ENCODE data around the gene METTL9. TPM values are rescaled to one million over a fixed set of nuclear protein-coding genes. Genes with fewer than 3 reads are reported as not detected.
A peak's percentile ranks its signal among the peaks of the same experiment; 100 is the strongest.

The METTL9 gene
- total and polyA plus RNA-seq, 2 experiments from 2014 or later = 72.5 to 152 TPM

DNA sequence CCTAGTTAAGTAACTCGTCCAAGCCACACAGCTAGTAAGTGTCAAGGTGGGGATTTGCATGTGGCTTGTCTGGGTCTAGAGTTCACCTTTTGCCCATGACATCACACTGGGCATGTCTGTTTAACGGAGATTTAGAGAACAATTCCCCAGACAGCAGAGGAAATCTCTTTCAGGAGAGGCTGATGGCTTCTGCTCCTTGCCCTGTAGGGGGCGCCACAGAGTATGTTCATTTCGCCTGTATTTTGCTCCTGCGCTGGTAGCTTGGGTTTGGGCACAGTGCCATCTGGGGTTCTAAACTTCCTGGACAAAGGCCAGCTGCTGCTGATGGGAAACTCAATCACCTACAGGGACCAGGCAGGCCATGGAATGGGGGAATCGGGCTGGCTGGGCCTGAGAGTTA is 84.8 kb downstream of the METTL9 start:
- H3K27ac ChIP-seq (ENCODE audit: low read depth) = no peak overlapping the region
- H3K4me1 ChIP-seq (ENCODE audit: insufficient read depth) = no peaks in the 10 kb centered on the region
- ATAC-seq (peak; percentile 56; the same call in 2 of the 3 replicates), DNase-seq (ENCODE audit: low spot score) (peak; percentile 72)
- H3F3A ChIP-seq (replicated peaks; ENCODE audit: low read depth) = no peaks in the 10 kb centered on the region
- Mint-ChIP-seq H3K27me3 (ENCODE audit: insufficient read depth, low read depth, poor library complexity) (peaks cover 7% of the 10 kb centered on the region), H3K27ac (no peak overlapping the region), H3K4me1 (no peaks in the 10 kb centered on the region), H3K4me3 (no peak overlapping the region), H3K9me3 (peaks cover 2% of the 10 kb centered on the region; the same call in 1 of the 3 replicates), H3K36me3 (ENCODE audit: low read depth) (no peaks in the 10 kb centered on the region)
- H3K4me2 ChIP-seq = no peak overlapping the region
- no peak overlapping the region for H3K4me3 ChIP-seq
- H3K9me2 ChIP-seq (ENCODE audit: insufficient read depth) = no peaks in the 10 kb centered on the region
- TF ChIP-seq NANOG (IDR thresholded peaks at IDR 0.05; ENCODE audit: borderline replicate concordance) (no peak), ZNF114 (CRISPR knock-in tag; IDR thresholded peaks at IDR 0.05) (no peak), EZH2 (IDR thresholded peaks at IDR 0.05; ENCODE audit: low read depth, unreplicated experiment) (no peak), POLR2AphosphoS5 (IDR thresholded peaks at IDR 0.05; ENCODE audit: low read depth) (no peak)
- TF ChIP-seq, protein P1, sequence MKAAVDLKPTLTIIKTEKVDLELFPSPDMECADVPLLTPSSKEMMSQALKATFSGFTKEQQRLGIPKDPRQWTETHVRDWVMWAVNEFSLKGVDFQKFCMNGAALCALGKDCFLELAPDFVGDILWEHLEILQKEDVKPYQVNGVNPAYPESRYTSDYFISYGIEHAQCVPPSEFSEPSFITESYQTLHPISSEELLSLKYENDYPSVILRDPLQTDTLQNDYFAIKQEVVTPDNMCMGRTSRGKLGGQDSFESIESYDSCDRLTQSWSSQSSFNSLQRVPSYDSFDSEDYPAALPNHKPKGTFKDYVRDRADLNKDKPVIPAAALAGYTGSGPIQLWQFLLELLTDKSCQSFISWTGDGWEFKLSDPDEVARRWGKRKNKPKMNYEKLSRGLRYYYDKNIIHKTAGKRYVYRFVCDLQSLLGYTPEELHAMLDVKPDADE (IDR thresholded peaks at IDR 0.05) = no peak
- TF ChIP-seq, protein P2, sequence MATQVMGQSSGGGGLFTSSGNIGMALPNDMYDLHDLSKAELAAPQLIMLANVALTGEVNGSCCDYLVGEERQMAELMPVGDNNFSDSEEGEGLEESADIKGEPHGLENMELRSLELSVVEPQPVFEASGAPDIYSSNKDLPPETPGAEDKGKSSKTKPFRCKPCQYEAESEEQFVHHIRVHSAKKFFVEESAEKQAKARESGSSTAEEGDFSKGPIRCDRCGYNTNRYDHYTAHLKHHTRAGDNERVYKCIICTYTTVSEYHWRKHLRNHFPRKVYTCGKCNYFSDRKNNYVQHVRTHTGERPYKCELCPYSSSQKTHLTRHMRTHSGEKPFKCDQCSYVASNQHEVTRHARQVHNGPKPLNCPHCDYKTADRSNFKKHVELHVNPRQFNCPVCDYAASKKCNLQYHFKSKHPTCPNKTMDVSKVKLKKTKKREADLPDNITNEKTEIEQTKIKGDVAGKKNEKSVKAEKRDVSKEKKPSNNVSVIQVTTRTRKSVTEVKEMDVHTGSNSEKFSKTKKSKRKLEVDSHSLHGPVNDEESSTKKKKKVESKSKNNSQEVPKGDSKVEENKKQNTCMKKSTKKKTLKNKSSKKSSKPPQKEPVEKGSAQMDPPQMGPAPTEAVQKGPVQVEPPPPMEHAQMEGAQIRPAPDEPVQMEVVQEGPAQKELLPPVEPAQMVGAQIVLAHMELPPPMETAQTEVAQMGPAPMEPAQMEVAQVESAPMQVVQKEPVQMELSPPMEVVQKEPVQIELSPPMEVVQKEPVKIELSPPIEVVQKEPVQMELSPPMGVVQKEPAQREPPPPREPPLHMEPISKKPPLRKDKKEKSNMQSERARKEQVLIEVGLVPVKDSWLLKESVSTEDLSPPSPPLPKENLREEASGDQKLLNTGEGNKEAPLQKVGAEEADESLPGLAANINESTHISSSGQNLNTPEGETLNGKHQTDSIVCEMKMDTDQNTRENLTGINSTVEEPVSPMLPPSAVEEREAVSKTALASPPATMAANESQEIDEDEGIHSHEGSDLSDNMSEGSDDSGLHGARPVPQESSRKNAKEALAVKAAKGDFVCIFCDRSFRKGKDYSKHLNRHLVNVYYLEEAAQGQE (IDR thresholded peaks at IDR 0.05; ENCODE audit: unreplicated experiment) = peak; percentile 46
- TF ChIP-seq, protein P3, sequence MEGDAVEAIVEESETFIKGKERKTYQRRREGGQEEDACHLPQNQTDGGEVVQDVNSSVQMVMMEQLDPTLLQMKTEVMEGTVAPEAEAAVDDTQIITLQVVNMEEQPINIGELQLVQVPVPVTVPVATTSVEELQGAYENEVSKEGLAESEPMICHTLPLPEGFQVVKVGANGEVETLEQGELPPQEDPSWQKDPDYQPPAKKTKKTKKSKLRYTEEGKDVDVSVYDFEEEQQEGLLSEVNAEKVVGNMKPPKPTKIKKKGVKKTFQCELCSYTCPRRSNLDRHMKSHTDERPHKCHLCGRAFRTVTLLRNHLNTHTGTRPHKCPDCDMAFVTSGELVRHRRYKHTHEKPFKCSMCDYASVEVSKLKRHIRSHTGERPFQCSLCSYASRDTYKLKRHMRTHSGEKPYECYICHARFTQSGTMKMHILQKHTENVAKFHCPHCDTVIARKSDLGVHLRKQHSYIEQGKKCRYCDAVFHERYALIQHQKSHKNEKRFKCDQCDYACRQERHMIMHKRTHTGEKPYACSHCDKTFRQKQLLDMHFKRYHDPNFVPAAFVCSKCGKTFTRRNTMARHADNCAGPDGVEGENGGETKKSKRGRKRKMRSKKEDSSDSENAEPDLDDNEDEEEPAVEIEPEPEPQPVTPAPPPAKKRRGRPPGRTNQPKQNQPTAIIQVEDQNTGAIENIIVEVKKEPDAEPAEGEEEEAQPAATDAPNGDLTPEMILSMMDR (conservative IDR thresholded peaks at IDR 0.05; ENCODE audit: low read depth in 2 of 2) = peak; percentile 75 to 93
- H3K27me3 ChIP-seq (ENCODE audit: insufficient read depth) = no peaks in the 10 kb centered on the region
- H2AFZ ChIP-seq = no peak overlapping the region
- H4K20me1 ChIP-seq (replicated peaks; ENCODE audit: insufficient read depth) = no peaks in the 10 kb centered on the region
- no peaks in the 10 kb centered on the region for H3K36me3 ChIP-seq (ENCODE audit: insufficient read depth)
- H3K79me2 ChIP-seq (replicated peaks; ENCODE audit: insufficient read depth) = no peaks in the 10 kb centered on the region

DNA sequence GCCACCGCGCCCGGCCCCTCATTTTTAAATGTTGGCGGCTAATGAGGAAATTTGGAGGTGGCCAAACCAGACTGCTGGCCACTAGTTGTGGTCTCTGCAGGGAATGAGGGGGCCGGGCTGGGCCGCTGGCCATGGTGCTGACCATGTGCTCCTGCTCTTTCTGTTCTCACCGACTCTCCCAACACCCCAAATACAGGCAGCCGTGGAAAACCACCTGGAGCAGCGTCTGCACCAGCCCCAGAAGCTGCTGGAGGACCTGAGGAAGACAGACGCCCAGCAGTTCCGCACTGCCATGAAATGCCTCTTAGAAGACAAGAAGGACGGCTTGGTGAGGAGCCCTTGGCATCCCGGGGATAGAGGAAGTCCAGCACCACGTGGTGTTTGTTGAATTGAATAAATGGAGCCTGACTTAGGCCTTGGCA is 85.7 kb downstream of the METTL9 start:
- H3K27me3 Mint-ChIP-seq (ENCODE audit: insufficient read depth, low read depth, poor library complexity) = peaks cover 7% of the 10 kb centered on the region
- H3K27me3 ChIP-seq (ENCODE audit: insufficient read depth) = no peaks in the 10 kb centered on the region
- no peak overlapping the region for H3K4me3 Mint-ChIP-seq
- peak; percentile 70 for DNase-seq (ENCODE audit: low spot score)
- H3K4me1 Mint-ChIP-seq = no peaks in the 10 kb centered on the region
- no peaks in the 10 kb centered on the region for H3K4me1 ChIP-seq (ENCODE audit: insufficient read depth)
- H3K79me2 ChIP-seq (replicated peaks; ENCODE audit: insufficient read depth) = no peaks in the 10 kb centered on the region
- no peak overlapping the region for H3K27ac Mint-ChIP-seq
- TF ChIP-seq, protein P3 (conservative IDR thresholded peaks at IDR 0.05; ENCODE audit: low read depth in 2 of 2) = no peak
- TF ChIP-seq, protein P2 (IDR thresholded peaks at IDR 0.05; ENCODE audit: unreplicated experiment) = peak; percentile 89
- peaks cover 2% of the 10 kb centered on the region; the same call in 1 of the 3 replicates for H3K9me3 Mint-ChIP-seq
- ATAC-seq = peak; percentile 92
- H3K4me3 ChIP-seq = no peak overlapping the region
- no peak overlapping the region for H3K27ac ChIP-seq (ENCODE audit: low read depth)
- H2AFZ ChIP-seq = no peak overlapping the region
- no peaks in the 10 kb centered on the region for H3K36me3 ChIP-seq (ENCODE audit: insufficient read depth)
- no peaks in the 10 kb centered on the region for H3K9me2 ChIP-seq (ENCODE audit: insufficient read depth)
- H3K4me2 ChIP-seq = no peak overlapping the region
- no peaks in the 10 kb centered on the region for H4K20me1 ChIP-seq (replicated peaks; ENCODE audit: insufficient read depth)
- H3K36me3 Mint-ChIP-seq (ENCODE audit: low read depth) = no peaks in the 10 kb centered on the region
- H3F3A ChIP-seq (replicated peaks; ENCODE audit: low read depth) = no peaks in the 10 kb centered on the region

Measured in GM23338 (cell line).